Thoracic aorta (tissue), 2 donors: ENCODE measurements around the gene MLST8. TPM values are rescaled to one million over a fixed set of nuclear protein-coding genes. Genes with fewer than 3 reads are reported as not detected.

Experiments
- ATAC-seq: fragments of 150-250 bp; one replicate; pipeline ENCODE4 v1.8.0; 2017; ENCODE audit warnings: low read depth; ENCODE audit not compliant: insufficient number of reproducible peaks, low FRiP score
- DNase-seq: peaks from one replicate; pipeline ENCODE4 v3.0.0-alpha.2; 2020; ENCODE audit warnings: low spot score
- H3K27ac ChIP-seq, 2 donors: fragments of 200-600 bp; sonication (generic); 1 replicate in 1 of 2; 2 replicates in 1 of 2; pipeline ENCODE4 v1.5.1; 2016; ENCODE audit warnings: mild to moderate bottlenecking in 2 of 2, moderate library complexity in 2 of 2
- H3K27me3 ChIP-seq: fragments of 200-600 bp; sonication (generic); replicated peaks from 2 replicates; pipeline ENCODE4 v1.6.0; 2016; ENCODE audit warnings: mild to moderate bottlenecking; ENCODE audit not compliant: insufficient read depth
- H3K36me3 ChIP-seq: fragments of 200-600 bp; sonication (generic); one replicate; pipeline ENCODE4 v1.5.1; 2016
- H3K4me1 ChIP-seq, 2 donors: fragments of 200-600 bp; sonication (generic); 1 replicate in 1 of 2; 2 replicates in 1 of 2; pipeline versions ENCODE4 v1.5.1 to v1.6.0; 2016; ENCODE audit warnings: low read depth in 2 of 2, mild to moderate bottlenecking in 1 of 2; ENCODE audit not compliant: control insufficient read depth in 1 of 2
- H3K4me3 ChIP-seq: fragments of 200-600 bp; sonication (generic); 2 replicates; pipeline ENCODE4 v1.5.1; 2016; ENCODE audit warnings: mild to moderate bottlenecking
- H3K9me3 ChIP-seq: fragments of 200-600 bp; sonication (generic); 2 replicates; pipeline ENCODE4 v1.5.1; 2016
- CTCF ChIP-seq: fragments of 200-600 bp; sonication (generic); IDR thresholded peaks from one replicate; pipeline ENCODE4 v1.5.1; 2019; ENCODE audit warnings: antibody characterized with exemption
- total RNA-seq, 2 donors: library from RNA; depleted of rRNA; stranded (reverse); fragments of >200 nt; gene quantifications; one replicate each; pipeline versions ENCODE4 v1.1.0 to v1.2.3, GENCODE V29; 2016

Gene MLST8
- total RNA-seq, 2 donors from 2014 or later = 13.7 to 47.7 TPM

- Histone ChIP-seq H3K4me3 (no peak overlapping the region), H3K27ac (no peak overlapping the region), H3K27me3 (peaks cover 7% of the 10 kb centered on the region), H3K4me1 (peaks cover 3 to 5% of the 10 kb centered on the region in 2 donors), H3K36me3 (no peaks in the 10 kb centered on the region), H3K9me3 (no peaks in the 10 kb centered on the region)
- DNase-seq (no peak), ATAC-seq (no peak)
- TF ChIP-seq CTCF = no peak
Measured at GRCh38 chr16:2190659-2191445, 14.4 kb upstream of the MLST8 start.

- no peaks in the 10 kb centered on the region for H3K9me3 ChIP-seq
- H3K27me3 ChIP-seq = peaks cover 8% of the 10 kb centered on the region
- H3K27ac ChIP-seq = no peak overlapping the region
- no peaks in the 10 kb centered on the region for H3K36me3 ChIP-seq
- H3K4me3 ChIP-seq = no peak overlapping the region
- no peak for TF ChIP-seq CTCF
- DNase-seq (no peak), ATAC-seq (no peak)
- peaks cover 5 to 9% of the 10 kb centered on the region in 2 donors for H3K4me1 ChIP-seq
Measured at GRCh38 chr16:2191446-2191706, 13.9 kb upstream of the MLST8 start.

- Histone ChIP-seq H3K4me1 (peaks cover 5 to 13% of the 10 kb centered on the region in 2 donors), H3K27me3 (peaks cover 8% of the 10 kb centered on the region), H3K27ac (no peak overlapping the region), H3K4me3 (no peak overlapping the region), H3K9me3 (no peaks in the 10 kb centered on the region), H3K36me3 (no peaks in the 10 kb centered on the region)
- TF ChIP-seq CTCF = no peak
- DNase-seq = no peak
- no peak for ATAC-seq
Measured at GRCh38 chr16:2194166-2194834, 11.0 kb upstream of the MLST8 start.

GRCh38 chr16:2194852-2195321, 10.4 kb upstream of the MLST8 start:
- Histone ChIP-seq H3K9me3 (no peaks in the 10 kb centered on the region), H3K4me3 (no peak overlapping the region), H3K27ac (peak overlapping the region in 1 of 2 donors; percentile 7), H3K27me3 (peaks cover 8% of the 10 kb centered on the region), H3K36me3 (no peaks in the 10 kb centered on the region), H3K4me1 (peaks cover 5 to 13% of the 10 kb centered on the region in 2 donors)
- no peak for DNase-seq
- no peak for ATAC-seq
- peak; percentile 17 for TF ChIP-seq CTCF

- Histone ChIP-seq H3K4me1 (peaks cover 5 to 13% of the 10 kb centered on the region in 2 donors), H3K27me3 (peaks cover 8% of the 10 kb centered on the region), H3K4me3 (peak overlapping the region; percentile 62), H3K27ac (peak overlapping the region in 1 of 2 donors; percentile 7), H3K36me3 (no peaks in the 10 kb centered on the region), H3K9me3 (no peaks in the 10 kb centered on the region)
- TF ChIP-seq CTCF = no peak
- ATAC-seq (no peak), DNase-seq (no peak)
Measured at GRCh38 chr16:2195322-2196161, 9.7 kb upstream of the MLST8 start.
